HCT116 (cell line): ENCODE data around the gene CFAP54.

Source experiments
- CTCF ChIP-seq, 3 experiments: fragments of 200-600 bp in 1 of 3; sonication (generic) in 1 of 3; IDR thresholded peaks in 2 of 3; conservative IDR thresholded peaks in 1 of 3; 2 replicates each; pipeline ENCODE4 v1.5.1; 2012 to 2017; ENCODE audit warnings: low read depth in 2 of 3, low read length in 2 of 3, antibody characterized with exemption in 1 of 3, borderline replicate concordance in 1 of 3, control low read depth in 1 of 3, mild to moderate bottlenecking in 1 of 3, mixed read lengths in 1 of 3, mixed run types in 1 of 3, moderate library complexity in 1 of 3; ENCODE audit not compliant: insufficient read depth in 1 of 3
- EZH2 ChIP-seq: fragments of 200-600 bp; sonication (generic); IDR thresholded peaks from 2 replicates; pipeline ENCODE4 v1.6.1; 2017; ENCODE audit warnings: antibody characterized with exemption, mixed run types
- POLR2A ChIP-seq: IDR thresholded peaks from 2 replicates; pipeline ENCODE4 v1.7.0; 2011; ENCODE audit warnings: borderline replicate concordance; ENCODE audit not compliant: insufficient read depth, insufficient read length; ENCODE audit errors: extremely low read depth
- SP1 ChIP-seq: IDR thresholded peaks from 2 replicates; pipeline ENCODE4 v1.6.1; 2012; ENCODE audit warnings: low read depth

- TF ChIP-seq POLR2A (no peak), SP1 (no peak), CTCF (IDR thresholded peaks at IDR 0.05 in 2 of 3, conservative IDR thresholded peaks at IDR 0.05 in 1 of 3; ENCODE audit: borderline replicate concordance in 1 of 3, insufficient read depth in 1 of 3, low read depth in 2 of 3, low read length in 2 of 3) (no peak), EZH2 (no peak)
Measured at GRCh38 chr12:96901175-96901574, 411.8 kb downstream of the CFAP54 start.
